Measurements from ENCODE around the gene MAP3K2.

DNA sequence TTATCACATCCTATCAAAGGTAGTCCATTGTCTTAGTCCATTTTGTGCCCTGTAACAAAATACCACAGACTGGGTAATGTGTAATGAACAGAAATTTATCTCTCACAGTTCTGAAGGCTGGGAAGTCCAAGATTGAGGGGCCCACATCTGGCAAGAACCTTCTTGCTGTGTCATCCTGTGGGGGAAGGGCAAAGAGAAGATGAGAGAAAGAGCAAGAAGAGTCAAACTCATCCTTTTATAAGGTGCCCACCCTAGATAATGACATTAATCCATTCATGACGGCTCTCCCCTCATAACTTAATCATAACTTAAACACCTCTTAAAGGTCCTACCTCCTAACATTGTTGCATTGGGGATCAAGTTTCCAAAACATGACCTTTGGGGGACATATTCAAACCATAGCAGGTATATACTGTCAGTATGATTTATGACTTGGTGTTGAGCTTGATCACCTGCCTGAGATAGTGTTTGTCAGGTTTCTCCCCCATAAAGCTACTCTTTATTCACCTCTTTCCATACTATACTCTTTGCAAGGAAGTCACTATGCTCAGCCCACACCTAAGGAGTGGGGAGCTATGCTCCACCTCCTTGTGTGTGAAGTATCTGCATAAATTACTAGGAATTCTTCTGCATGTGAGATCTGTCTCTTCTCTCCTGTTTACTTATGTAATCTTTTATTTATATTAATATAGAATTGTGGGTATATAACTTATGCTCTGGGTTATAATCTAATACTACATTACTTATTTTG is 5.2 kb upstream of the MAP3K2 start:
- TF ChIP-seq CTCF (IDR thresholded peaks at IDR 0.05) (no peak), POLR2A (IDR thresholded peaks at IDR 0.05) (no peak)
